HG03159 (cell line): ENCODE data around the gene ZC3H12C.
A peak's percentile ranks its signal among the peaks of the same experiment; 100 is the strongest.

Experiments
- ATAC-seq: cut with Tn5 transposase; IDR thresholded peaks from one replicate; pipeline ENCODE4 v1.9.1; 2021; ENCODE audit warnings: mild to moderate bottlenecking, moderate library complexity; ENCODE audit not compliant: unreplicated experiment

The ZC3H12C gene

DNA sequence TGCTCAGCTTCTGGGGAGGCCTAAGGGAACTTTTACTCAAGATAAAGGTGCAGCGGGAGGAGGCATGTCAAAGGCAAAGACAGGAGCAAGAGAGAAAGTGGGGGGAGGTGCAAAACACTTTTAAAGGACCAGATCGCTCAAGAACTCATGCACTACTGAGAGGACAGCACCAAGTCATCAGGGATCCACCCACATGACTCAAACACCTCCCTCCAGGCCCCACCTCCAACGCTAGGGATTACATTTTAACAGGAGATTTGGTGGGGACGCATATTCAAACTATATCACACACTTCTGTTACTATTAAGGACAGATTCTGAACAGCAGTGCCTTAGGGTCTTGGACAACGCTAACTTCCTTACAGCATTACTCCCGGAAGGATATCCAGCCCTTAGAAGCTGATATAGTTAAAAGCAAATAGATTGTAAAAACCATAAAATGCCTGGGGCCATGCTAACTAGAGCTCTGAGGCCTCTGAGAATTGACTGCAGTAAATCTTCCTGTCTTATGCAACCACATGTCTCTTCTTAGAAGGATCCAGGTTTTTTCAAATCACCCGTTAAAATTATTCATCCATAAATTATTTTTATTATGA, 16.7 kb upstream of the ZC3H12C start:
- ATAC-seq, result no peak

DNA sequence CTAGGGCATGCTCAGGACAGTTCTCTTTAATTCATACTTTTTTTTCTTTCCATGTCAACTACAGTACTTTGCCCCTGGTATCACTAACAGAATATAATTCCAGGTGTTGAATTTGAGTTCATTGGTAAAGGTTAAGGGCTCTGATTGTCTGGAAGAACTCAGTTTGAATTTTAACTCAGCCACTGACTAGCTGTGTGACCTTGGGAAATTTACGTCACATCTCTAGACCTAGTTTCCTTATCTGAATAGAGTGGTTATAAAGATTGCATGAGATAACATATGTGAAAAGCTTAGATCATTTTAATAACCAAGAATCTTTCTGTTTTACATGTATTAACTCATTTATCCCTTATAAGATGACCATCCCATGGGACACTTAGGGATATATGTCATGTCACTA, 15.8 kb upstream of the ZC3H12C start:
- ATAC-seq, result peak; percentile 22

- ATAC-seq, result peak; percentile 92
Measured at GRCh38 chr11:110077831-110078325, 15.3 kb upstream of the ZC3H12C start.

DNA sequence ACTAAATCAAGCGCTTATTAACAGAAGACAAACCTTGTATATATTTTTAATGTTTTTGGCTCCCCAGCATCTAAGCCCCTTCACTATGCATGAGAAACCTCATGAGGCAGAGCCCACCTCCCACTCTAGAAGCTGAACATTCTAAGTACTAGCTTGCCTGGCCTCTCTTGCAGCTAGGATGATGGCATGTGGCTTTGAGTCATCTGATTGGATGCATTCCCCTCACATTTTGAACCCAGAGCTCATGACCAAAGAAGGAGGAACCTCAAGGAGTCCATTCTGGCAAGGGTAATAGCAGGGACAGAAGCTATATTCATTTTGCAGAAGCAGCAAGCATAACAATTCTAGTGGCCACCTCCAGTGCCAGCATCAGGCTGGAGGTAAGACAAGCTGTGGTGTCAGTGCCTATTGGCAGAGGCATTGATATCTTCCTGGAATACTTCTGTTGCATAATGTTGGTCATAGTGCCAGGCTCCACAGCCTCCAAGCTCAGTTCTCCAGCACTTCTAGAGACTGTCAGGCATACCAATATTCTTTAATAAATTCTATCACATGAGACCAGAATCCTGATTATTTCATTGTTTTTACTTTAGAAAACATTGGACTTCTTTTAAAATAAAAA, 14.2 kb upstream of the ZC3H12C start:
- no peak for ATAC-seq

- no peak for ATAC-seq
Measured at GRCh38 chr11:110079726-110080125, 13.5 kb upstream of the ZC3H12C start.

DNA sequence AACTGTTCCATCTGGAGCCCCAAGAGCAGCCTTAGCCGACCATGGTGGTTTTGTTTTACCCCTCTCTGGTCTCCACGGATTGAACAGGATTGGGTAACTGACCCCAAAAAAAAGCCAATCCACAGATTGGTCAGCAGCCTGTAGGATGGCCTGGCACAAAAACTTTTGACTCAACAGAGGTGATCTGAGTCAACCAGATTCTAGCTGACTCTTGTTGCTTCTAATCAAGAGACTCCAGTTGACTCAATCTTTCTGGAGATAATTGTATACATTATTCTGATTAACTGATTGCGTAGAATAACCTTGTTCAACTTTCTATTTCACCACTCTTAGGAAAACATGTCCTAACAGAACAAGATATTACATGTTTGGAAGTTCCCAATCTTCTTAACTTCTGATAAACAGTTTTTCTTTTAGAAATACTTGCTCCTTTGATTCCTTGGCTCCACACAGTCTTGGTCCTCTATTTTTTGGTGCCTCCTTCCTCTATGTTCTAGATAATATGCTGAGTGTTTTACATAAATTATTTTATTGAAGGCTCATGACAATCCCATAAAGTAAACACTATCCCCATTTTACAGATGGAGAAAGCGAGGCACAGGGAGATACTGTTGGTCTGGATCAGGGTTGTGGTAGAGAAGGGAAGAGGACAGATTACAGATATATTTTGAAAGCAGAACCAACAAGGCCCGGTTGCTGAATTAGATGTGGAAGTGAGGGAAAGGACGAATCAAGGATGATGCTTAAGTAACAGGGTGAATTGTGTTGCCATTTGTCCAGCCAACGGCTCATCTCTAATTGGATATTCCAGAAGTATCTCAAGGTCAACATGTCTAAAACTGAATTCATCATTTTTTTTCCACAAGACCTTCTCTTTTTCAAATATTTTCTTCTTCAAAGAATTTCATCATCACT, 11.5 kb upstream of the ZC3H12C start:
- ATAC-seq, result no peak

DNA sequence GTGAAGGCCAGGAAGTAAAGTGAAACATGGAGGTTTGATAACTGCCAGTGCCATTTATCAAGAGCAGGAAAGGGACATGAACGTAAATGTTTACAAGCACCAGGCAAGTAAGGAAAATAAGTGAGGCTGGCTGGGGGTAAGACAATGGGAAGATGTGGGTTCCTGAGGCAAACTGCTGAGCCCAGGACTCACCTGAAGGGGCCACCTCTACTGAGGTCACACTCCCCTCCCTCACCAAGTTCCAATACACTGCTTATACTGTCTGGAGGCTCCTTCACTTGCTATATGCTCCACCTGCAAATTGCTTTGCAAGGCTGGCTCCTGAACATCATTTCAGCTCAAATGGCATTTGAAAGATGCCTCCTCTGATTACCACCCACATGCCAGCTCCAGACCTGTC, 10.3 kb upstream of the ZC3H12C start:
- no peak for ATAC-seq

GRCh38 chr11:110085255-110085838, 7.8 kb upstream of the ZC3H12C start:
- ATAC-seq, result no peak

GRCh38 chr11:110086892-110087309, 6.3 kb upstream of the ZC3H12C start:
- no peak for ATAC-seq

GRCh38 chr11:110087812-110088534, 5.2 kb upstream of the ZC3H12C start:
- no peak for ATAC-seq

DNA sequence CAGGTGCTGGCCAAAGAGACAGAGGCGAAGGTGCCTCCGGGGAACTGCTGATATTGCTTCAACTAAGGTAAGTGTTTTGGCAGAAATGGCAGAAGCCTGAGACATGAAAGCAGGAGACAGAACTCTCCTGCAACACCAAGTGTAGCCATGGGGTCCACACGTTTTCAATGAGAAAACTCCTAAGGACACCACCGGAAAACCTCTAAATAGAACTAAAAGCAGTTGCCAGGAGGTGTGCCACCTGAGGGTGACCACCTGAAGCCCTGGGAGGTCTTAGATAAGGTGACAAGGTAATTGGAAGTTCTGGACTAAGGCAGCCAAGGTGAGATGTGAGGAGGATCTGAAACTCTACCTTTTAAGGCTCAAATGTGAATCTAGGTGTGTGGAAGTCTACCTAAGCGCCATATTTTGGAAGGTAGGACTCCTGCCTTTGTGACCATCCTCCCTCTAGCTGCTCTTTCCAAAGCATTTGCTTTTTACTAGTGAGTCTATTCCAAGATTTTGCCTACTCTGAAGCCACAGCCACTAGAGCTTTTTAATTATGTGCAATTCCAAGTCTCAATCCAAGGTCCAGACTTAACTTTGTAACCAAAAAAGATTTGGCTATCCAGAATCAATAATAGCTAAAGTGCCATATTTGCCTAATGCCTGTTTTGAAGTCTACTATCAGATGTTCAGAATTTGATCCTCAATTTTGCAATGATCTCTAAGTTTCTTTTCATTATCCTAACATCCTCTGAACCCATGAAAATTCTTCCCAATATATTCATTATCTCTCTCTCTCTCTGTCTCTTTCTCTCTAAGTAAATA, 4.5 kb upstream of the ZC3H12C start:
- no peak for ATAC-seq

DNA sequence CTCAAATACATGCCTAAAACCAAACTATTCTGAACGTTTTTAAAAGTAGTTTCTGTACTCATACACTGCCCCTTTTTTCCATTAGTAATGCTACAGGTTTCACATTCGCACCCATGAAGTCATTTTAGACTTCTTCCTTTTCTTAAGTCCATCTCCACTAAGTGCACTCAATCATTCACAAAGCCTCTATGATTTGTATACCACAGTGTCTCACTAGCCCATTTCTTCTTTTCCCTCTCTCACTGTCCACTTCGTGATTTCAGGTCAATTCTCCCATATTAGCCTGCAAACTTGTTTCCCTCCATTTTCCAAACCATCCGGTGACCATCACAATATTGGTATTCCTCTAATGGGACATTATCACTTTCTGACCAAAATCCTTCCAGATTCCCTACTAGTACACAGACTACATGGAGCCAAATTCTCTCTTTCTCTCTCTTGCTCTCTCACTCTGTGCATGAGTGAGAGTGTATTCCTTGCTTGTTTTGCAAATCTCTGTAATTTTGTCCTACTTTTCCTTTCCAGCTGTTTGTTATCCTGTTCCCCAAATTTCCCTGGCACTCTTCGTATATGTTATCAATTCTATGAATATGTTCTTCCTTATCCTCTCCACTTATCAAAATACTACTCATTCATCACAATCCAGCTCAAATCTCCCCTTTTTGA, 3.4 kb upstream of the ZC3H12C start:
- peak; percentile 27 for ATAC-seq

- ATAC-seq, result no peak
Measured at GRCh38 chr11:110090466-110091026, 2.6 kb upstream of the ZC3H12C start.

DNA sequence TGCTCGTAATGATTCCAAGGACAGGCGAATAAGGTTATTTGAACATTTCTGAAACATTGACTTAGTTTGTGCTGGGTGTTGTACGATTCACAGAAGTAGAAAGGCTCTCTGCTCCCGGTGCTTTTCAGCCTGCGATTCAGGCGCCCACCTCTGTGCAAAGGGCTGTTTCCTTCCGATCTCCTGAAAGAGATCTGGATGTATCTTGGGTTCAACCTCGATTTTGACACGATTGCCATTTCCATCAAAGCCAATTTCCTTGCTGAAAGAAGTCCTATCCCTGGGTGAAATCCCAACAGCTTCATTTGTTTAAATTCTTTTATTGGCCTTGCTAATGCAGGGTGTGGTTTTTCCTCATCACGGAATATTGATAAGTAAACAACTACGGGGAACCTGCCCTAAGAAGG, 1.1 kb upstream of the ZC3H12C start:
- no peak for ATAC-seq

- ATAC-seq, result peak; percentile 23
Measured at GRCh38 chr11:110093407-110094297, 460 bp downstream of the ZC3H12C start.

DNA sequence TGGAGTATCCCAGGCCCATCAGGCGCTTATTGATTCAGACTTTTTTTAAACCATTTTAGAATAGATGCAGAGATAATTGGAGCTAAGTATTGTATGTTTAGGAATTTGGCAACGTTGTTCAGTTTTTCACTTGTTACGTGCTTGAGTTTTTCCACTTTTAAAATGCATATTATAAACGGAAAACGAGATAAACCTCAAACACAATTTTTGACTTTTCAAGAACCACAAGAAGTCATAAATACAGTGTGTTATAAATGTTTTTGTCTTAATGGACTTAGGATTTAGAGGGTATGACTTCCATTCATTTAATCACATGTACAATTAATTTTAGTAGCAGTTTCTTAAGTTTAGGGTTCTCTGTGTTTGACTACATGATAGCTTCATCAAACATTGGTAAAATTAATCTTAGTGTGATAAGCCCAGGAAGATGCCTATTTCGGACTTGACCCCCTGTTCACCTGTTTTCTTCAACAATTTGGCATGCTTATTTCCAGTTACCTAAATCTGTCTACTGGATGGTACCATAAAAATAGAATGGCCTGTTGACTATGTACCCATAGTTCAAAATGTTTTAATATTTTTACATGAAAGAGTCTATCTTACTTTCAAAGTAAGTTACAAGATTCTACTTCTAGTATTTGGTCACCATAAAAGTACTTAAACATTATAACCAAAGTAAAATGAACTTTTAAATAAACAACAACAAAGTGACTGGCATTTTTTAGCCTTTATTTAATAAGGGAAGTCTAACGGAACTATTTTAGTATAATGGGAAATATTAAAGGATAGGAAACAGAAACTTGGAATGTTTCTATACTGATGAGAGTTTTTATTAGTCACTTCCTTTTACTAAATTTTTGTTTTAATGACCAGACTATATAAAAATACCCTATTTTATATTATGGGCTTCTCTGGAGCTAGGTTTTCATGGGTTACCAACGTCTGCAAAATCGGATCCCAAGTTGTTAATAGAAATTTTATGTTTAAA, 1.4 kb downstream of the ZC3H12C start:
- ATAC-seq, result no peak

- no peak for ATAC-seq
Measured at GRCh38 chr11:110095554-110095953, 2.4 kb downstream of the ZC3H12C start.
